Epithelial cell of proximal tubule (primary cell): ENCODE results near the gene UNC5A. TPM values are rescaled to one million over a fixed set of nuclear protein-coding genes. Genes with fewer than 3 reads are reported as not detected.

Experiments
- DNase-seq: peaks from one replicate; pipeline ENCODE4 v3.0.0-alpha.2; 2011; ENCODE audit warnings: low read depth
- H3K4me3 ChIP-seq: 2 replicates; pipeline ENCODE4 v1.5.1; 2011; ENCODE audit warnings: low read depth, mild to moderate bottlenecking, low read length
- total RNA-seq: library from RNA; depleted of rRNA; stranded (reverse); fragments of >200 nt; gene quantifications from 2 replicates; pipeline ENCODE4 v1.2.3, GENCODE V29; 2015
- TF ChIP-seq, protein P1 (sequence below): conservative IDR thresholded peaks from 2 replicates; pipeline ENCODE4 v1.5.1; 2012; ENCODE audit warnings: low read depth, mild to moderate bottlenecking, low read length

The UNC5A gene
- total RNA-seq, 1 donor from 2014 or later: 1.2 TPM

DNA sequence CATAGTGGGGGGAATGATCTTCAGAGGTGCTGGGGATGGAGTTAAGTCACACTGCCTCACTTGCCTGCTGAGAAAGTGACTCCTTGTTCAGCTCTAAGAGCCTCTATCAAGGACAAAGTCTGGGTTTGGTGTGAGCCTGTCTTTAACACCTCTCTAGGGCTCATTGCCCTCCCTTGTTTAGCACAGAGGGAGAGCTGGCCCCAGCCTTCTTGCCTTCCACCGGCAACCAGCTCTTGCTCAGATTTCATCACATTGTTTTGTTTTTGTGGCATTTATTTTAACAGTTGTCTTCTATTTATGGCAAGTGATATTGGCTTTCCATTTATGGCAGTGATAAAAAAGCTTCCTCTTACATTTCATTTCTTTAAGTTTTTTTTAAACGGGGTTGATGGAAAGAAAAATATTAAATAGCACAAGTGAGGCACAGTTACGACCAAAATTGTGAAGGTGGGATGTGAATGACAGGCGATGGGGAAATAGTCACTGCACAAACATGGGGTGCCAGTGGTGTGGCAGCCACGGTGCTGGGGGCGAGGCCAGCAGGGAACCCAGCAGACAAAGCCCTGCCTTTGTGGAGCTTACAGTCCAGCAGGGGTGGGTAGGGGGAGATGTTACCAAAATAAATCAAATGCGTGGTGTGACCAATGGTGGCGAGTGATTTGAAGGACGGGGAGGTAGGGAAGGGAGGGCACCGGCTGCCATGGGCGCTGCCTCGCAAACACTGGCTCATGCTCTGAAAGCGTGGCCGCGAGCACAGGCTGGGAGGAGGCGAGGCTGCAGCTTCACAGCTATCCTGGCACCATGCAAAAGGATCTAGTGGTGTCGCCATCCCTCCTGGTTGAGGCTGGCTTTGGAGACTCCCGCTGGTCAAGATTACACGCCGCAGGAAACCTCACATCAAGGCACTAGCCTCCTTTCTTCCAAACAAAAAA, 21.2 kb upstream of the UNC5A start:
- no peak overlapping the region for H3K4me3 ChIP-seq
- no peak for DNase-seq
- TF ChIP-seq, protein P1, sequence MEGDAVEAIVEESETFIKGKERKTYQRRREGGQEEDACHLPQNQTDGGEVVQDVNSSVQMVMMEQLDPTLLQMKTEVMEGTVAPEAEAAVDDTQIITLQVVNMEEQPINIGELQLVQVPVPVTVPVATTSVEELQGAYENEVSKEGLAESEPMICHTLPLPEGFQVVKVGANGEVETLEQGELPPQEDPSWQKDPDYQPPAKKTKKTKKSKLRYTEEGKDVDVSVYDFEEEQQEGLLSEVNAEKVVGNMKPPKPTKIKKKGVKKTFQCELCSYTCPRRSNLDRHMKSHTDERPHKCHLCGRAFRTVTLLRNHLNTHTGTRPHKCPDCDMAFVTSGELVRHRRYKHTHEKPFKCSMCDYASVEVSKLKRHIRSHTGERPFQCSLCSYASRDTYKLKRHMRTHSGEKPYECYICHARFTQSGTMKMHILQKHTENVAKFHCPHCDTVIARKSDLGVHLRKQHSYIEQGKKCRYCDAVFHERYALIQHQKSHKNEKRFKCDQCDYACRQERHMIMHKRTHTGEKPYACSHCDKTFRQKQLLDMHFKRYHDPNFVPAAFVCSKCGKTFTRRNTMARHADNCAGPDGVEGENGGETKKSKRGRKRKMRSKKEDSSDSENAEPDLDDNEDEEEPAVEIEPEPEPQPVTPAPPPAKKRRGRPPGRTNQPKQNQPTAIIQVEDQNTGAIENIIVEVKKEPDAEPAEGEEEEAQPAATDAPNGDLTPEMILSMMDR: no peak

DNA sequence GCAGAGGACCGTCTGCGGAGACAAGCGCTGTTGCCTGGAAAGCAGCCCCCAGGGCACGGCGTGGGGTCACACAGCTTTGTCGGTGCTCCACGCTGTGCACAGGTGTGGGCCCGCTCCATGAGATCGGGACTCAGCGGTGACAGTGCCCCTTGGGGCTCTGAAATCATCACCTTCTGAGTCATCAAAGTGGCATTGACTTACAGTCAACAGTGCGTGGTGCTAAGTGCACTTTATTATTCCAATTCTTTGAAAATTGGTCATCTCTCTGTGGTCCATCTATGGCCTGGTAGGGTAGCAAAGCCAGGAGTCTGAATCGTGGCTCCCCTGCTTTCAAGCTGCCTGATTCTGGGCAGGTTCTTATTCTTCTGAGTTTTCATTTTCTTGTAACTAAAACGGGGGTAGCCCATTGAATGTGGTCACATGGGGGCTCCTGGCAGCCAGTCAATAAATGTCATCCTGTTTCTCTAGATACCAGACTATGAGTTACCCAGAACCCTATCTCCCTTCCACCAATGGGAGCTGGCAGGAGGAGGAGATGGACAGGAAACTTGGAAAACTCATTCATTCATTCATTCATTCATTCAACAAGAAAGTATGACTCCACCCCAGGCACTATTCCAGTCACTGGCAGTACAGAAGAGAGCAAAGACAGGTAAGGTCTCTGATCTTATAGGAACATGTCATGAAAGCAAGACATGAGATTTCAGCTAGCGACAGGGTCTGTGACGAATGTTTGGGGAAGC, 20.3 kb upstream of the UNC5A start:
- TF ChIP-seq, protein P1: no peak
- no peak overlapping the region for H3K4me3 ChIP-seq
- no peak for DNase-seq

DNA sequence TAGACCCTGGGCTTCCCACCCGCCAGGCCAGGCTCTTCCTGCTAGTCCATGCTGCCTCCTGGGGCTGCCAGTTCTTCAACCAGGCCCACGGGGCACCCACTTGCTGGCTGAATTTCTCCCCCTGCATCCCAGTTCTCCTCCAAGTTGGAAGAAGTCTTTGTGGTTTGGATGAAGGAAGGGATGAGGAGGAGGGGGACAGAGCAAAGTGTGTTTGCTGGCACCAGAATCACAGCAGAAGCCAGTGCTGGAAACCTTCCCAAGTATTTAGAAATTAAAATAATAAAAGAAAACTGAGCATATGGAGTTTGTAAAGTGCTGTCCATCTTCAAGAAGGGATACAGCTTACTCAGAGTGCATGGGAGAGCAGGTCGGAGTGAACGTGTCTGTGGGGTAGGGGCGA, 19.4 kb upstream of the UNC5A start:
- no peak overlapping the region for H3K4me3 ChIP-seq
- no peak for DNase-seq
- TF ChIP-seq, protein P1: no peak

DNA sequence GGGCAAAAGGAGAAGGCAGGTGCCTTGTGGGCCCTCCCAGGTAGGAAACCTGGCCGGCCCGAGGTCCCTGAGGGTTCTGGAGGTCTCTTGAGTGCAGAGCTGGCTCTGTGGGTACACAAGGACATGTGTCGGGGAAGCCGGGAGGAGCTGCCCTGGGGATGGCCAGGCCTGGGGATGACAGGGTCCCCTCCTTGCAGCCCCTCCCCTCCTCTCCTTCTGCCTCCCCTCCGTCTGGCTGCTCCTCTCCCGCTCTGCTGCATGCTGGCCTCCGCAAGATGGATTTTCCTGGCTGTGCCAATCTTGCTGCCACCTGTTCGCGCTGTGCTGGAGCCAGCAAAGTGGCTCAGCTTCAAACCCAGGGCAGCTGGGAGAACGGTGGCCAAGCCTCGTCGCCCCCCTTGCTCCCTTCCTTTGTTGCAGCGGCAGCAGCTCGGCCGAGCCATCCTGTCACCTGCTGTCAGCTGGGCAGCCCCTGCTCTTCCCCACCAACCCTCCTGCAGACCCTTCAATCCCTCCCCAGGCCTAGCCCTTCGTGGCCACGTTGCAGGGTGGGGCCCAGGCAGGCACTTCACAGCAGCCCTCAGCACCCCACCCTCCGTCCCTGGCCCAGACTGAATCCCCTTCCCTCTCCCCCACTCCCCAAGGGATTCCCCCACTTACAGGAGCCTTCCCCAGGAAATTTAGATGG, 17.6 kb upstream of the UNC5A start:
- H3K4me3 ChIP-seq: no peak overlapping the region
- no peak for DNase-seq
- TF ChIP-seq, protein P1: no peak

- TF ChIP-seq, protein P1: no peak
- H3K4me3 ChIP-seq: no peak overlapping the region
- no peak for DNase-seq
Observed at GRCh38 chr5:176793343-176793699, 17.0 kb upstream of the UNC5A start.

- DNase-seq: no peak
- no peak overlapping the region for H3K4me3 ChIP-seq
- TF ChIP-seq, protein P1: no peak
Observed at GRCh38 chr5:176793736-176794135, 16.6 kb upstream of the UNC5A start.
